Retinal pigment epithelial cell (primary cell): ENCODE results near the gene MESP1.
"Not testable (repeated sequence)": the region's sequence is repeated elsewhere in the genome, so short reads cannot be mapped to it uniquely, and the experiment has no call there.

Experiments
- DNase-seq: peaks from one replicate; pipeline ENCODE4 v3.0.0-alpha.2; 2010; ENCODE audit warnings: low read depth
- H3K4me3 ChIP-seq: 2 replicates; pipeline ENCODE4 v1.5.1; 2011; ENCODE audit warnings: mild to moderate bottlenecking, low read length, control low read depth, moderate library complexity
- TF ChIP-seq, protein P1 (sequence below): conservative IDR thresholded peaks from 2 replicates; pipeline ENCODE4 v1.5.1; 2011; ENCODE audit warnings: low read depth, low read length, control low read depth, inconsistent platforms

The MESP1 gene

DNA sequence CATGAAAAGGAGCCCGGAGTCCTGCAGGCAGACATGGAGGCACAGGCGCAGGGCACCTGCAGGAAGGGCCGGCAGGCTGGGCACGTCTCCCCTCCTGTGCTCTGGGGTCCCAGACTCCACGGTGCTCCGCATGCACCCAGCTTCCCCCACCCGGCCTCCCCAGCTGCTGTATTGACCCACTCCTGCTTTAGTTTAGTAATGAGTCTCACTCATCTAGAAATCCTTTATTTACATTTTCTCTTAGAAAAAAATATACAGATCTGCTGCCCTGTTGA, 33.6 kb upstream of the MESP1 start:
- H3K4me3 ChIP-seq, result no peak overlapping the region
- TF ChIP-seq, protein P1, sequence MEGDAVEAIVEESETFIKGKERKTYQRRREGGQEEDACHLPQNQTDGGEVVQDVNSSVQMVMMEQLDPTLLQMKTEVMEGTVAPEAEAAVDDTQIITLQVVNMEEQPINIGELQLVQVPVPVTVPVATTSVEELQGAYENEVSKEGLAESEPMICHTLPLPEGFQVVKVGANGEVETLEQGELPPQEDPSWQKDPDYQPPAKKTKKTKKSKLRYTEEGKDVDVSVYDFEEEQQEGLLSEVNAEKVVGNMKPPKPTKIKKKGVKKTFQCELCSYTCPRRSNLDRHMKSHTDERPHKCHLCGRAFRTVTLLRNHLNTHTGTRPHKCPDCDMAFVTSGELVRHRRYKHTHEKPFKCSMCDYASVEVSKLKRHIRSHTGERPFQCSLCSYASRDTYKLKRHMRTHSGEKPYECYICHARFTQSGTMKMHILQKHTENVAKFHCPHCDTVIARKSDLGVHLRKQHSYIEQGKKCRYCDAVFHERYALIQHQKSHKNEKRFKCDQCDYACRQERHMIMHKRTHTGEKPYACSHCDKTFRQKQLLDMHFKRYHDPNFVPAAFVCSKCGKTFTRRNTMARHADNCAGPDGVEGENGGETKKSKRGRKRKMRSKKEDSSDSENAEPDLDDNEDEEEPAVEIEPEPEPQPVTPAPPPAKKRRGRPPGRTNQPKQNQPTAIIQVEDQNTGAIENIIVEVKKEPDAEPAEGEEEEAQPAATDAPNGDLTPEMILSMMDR, result no peak
- no peak for DNase-seq

- TF ChIP-seq, protein P1, result no peak
- no peak for DNase-seq
- no peak overlapping the region for H3K4me3 ChIP-seq
Measured at GRCh38 chr15:89783861-89784685, 33.0 kb upstream of the MESP1 start.

- DNase-seq, result no peak
- H3K4me3 ChIP-seq, result no peak overlapping the region
- TF ChIP-seq, protein P1, result no peak
Measured at GRCh38 chr15:89783111-89783860, 32.2 kb upstream of the MESP1 start.

DNA sequence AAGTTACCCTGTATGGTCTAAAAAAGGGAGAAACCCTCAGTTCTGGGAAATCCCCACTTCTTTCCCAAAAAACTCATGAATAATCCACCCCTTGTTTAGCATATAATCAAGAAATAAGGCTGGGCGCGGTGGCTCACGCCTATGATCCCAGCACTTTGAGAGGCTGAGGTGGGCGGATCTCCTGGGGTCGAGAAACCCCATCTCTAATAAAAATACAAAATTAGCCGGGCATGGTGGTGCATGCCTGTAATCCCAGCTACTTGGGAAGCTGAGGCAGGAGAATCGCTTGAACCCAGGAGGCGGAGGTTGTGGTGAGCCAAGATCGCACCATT, 31.5 kb upstream of the MESP1 start:
- not testable (repeated sequence) for DNase-seq

DNA sequence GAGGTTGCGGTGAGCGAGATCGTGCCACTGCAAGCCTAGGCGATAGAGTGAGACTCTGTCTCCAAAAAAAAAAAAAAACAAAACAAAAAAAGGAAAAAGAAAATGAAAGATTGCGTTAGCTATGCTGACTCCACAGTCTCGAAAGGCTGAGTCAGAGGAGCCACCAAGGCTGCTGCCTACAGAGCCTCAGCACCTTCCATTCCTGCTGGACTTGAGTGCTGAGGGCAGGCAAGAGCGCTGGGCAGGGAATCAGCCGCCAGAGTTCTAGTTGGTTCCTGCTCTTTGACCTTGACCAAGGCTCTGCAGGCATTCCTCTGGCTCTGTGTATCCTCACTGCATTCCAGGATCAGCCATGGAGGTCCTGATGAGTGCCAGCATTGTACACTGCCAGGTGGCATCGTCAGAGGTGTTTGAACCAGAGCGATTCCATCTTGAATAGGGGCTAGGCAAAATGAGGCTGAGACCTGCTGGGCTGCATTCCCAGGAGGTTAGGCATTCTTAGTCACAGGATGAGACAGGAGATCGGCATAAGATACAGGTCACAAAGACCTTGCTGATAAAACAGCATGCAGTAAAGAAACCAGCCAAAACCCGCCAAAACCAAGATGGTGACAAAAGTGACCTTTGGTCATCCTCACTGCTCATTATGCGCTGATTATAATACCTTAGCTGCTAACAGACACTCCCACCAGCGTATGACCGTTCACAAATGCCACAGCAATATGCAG, 31.0 kb upstream of the MESP1 start:
- no peak for DNase-seq
- no peak overlapping the region for H3K4me3 ChIP-seq

More for the DNA sequence above, 31.5 kb upstream of the MESP1 start:
- H3K4me3 ChIP-seq, result not testable (repeated sequence)

GRCh38 chr15:89781055-89781454, 30.0 kb upstream of the MESP1 start:
- TF ChIP-seq, protein P1, result no peak
- DNase-seq, result no peak
- H3K4me3 ChIP-seq, result no peak overlapping the region

More for the DNA sequence above, 31.0 kb upstream of the MESP1 start:
- TF ChIP-seq, protein P1, result no peak

DNA sequence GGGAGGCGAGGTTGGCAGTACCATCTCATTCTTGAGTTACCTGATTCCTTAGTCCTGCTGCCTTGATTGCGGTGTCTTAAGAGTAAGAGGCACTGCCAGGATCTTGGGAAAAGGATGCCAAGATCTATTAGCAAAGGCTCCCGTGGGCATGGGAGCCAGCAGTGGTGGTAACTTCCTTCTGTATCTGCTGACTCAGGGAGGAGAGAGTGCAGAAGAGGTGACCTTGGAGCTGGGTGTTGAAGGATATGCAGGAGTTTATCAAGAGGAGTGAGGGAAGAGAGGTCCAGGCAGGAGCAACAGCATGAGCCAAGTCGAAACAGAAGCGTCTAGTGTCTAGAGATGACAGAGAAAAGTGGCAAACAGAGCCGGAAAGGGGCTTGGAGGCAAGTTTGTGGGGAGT, 29.6 kb upstream of the MESP1 start:
- no peak overlapping the region for H3K4me3 ChIP-seq
- TF ChIP-seq, protein P1, result no peak
- DNase-seq, result no peak
